ENCODE measurements around the gene FLCN.

The FLCN gene

DNA sequence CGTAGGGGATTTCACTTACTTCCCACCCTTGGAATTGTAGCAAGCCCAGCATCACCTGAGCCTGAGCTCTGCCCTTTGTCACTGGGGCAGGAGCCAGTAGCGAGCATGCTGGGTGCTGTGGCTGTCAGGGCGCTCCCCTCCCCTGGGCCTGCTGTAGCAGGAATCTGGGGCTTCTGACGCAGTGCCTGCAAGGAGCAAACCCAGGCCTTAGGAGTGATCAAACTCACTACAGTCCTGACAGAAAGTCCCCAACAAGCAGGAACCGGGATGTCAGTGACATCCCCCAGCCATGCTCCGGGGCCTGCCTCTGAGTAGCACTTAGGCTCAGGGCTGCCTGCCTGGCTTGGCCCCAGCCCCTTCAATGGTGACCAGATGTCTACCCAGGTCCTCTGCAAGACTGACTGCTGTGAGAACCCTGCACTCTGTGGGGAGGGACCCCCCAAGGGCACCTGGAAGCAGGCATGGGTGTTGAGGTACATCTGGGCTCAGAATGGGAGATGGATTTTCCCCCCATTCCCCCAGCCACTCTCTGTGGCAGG, 54.3 kb downstream of the FLCN start:
- DNase-seq, result no peak

GRCh38 chr17:17181666-17182597, 55.0 kb downstream of the FLCN start:
- DNase-seq, result no peak

GRCh38 chr17:17180741-17181525, 56.0 kb downstream of the FLCN start:
- DNase-seq, result no peak

DNA sequence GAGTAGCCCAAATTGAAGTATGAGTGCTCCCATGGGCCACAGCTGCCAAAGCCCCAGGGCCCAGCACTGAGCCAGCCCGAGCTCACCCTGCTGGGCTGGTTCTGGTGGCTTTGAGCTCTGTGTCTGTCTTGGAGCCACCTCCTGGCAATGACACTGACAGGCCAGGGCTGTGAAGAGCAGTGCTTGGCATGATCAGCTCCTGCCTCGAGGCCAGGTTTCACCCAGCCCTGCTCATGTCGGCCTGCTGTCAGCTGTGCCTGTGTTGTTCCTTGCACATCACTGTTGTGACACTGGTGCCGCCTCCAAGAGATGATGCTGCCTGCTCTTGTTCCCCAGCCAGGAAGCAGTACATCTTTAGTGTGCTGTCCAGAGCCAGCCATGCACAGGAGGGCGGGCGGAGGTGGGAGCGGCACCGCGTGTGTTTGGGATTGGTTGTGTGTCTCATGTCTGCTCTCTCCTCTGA, 56.8 kb downstream of the FLCN start:
- no peak for DNase-seq

- peak; percentile 71 for DNase-seq
Observed at GRCh38 chr17:17179371-17179827, 57.6 kb downstream of the FLCN start.

DNA sequence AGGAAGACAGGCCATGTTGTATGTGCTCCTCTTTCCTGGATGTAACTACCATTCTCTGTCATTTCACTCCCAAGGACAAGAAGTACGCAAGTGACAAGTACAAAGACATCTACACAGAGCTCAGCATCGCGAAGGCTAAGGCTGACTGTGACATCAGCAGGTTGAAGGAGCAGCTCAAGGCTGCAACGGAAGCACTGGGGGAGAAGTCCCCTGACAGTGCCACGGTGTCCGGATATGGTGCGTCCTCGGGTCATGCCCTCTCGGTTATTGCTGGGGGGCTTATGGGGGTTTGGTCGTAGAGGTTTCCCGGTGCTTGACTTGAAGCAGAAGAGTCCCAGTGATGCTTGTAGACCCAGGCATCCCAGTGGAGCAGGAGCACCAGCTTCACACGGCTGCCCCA, 59.8 kb downstream of the FLCN start:
- DNase-seq, result no peak

GRCh38 chr17:17176341-17176740, 60.6 kb downstream of the FLCN start:
- no peak for DNase-seq

DNA sequence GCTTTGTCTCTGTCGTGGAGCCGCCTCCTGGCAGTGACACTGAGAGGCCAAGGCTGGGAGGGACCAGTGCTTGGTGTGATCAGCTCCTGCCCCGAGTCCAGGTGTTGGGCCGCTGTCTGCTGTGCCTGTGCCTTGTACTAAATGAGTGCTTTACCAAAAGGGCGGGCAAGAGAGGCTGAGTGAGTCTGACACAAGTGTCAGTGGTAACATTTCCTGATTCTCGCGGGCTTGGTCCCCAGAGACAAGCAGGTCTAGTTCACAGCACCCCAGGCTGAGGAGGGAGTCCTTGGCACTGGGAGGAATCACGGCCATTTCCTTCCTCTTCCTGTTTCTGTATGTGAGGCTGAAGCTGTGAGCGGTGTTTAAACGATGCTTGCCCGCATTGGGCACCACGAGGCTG, 61.1 kb downstream of the FLCN start:
- DNase-seq, result no peak

GRCh38 chr17:17175340-17175739, 61.6 kb downstream of the FLCN start:
- no peak for DNase-seq

DNA sequence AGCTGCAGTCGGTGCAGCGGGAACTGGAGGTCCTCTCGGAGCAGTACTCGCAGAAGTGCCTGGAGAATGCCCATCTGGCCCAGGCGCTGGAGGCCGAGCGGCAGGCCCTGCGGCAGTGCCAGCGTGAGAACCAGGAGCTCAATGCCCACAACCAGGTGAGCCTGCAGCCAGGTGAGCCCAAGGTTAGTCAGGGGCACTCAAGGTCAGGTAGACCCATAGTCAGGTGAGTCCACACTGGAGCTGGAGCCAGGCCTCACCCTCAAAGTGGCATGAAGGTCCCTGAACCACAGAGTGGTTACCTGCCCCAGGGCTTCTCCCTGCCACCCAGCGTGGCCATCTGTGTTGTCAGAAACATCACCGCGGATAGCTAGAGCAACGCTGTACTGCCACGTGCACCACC, 63.0 kb downstream of the FLCN start:
- DNase-seq, result no peak

DNA sequence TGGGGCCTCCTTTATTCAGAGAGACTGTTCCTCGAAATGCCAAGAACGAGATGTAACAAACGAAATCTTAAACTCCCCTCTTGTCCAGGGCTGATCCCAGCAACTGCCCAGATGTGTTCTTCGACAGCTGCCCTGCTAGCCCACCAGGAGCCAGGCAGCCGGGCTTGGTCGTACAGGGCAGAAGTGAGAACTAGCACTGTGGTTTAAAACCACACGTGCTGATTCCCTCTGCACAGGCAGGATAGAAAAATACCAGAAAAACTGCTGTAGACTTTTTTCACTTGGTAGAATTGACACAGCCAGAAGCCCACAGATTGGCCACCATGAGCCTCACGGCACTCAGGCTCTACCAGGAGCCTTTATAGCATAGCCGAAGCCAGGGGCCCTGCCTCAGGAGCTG, 64.0 kb downstream of the FLCN start:
- DNase-seq, result no peak

DNA sequence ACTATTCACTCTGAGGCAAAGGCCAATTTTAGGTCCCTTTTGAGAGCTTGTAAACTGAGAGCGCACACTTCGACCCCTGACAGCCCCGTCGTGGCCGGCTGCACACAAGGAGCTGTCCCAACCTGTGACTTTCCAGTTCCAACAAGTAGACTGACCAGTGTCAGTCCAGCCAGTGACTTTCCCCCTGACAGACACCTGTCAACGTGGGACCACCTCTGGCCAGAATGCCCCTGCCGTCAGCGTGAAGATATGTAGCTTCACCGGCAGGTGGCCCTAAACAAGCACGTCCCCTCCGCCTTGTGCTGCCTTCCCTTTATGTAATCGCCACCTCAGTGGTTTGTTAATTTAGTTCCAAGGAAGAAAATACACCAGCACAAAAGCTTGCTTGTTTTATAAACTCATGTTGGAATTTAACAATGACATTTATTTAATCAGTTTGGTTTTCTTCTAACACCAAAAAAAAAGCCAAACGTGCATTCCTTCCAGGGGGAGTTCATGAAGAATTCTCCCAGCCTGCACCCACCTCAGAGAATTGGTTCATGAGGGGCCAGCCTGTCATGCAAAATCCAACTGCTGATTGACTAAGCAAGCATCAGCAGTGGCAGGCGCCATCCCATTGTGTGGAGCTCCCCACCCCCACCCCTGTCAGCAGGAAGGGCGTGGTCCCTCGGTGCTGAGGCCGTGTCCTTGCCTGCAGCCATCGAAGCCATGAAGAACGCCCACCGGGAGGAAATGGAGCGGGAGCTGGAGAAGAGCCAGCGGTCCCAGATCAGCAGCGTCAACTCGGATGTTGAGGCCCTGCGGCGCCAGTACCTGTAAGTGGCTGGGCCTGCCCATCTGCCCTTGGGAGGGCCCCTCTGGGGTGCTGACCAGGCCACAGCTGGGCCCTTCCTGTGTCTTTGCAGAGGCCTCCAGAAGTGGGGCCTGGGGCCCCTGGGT, 64.7 kb downstream of the FLCN start:
- no peak for DNase-seq

- no peak for DNase-seq
Observed at GRCh38 chr17:17171186-17171585, 65.8 kb downstream of the FLCN start.

GRCh38 chr17:17170346-17170985, 66.5 kb downstream of the FLCN start:
- DNase-seq, result no peak

- no peak for DNase-seq
Observed at GRCh38 chr17:17169396-17169795, 67.6 kb downstream of the FLCN start.

GRCh38 chr17:17168401-17168800, 68.6 kb downstream of the FLCN start:
- no peak for DNase-seq

DNA sequence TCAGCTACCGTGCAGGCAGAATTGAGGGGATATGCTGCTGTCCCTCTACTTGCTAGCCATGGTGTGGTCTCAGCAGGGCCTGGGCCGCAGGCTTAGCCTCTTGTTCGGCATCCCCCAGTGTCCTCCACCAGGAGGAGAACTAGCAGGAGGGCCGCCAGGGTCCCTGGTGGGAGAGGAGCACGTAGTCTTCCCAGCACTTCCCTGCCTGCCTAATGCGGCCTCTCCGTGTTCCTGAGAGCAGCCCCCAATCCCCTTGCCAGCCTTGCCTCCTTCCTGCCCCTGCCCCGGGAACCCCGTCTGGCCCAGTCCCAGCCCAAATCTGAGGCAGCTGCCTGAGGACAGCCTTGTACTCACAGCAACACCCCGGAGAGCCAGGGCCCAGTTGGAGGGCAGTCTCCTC, 69.0 kb downstream of the FLCN start:
- no peak for DNase-seq

DNA sequence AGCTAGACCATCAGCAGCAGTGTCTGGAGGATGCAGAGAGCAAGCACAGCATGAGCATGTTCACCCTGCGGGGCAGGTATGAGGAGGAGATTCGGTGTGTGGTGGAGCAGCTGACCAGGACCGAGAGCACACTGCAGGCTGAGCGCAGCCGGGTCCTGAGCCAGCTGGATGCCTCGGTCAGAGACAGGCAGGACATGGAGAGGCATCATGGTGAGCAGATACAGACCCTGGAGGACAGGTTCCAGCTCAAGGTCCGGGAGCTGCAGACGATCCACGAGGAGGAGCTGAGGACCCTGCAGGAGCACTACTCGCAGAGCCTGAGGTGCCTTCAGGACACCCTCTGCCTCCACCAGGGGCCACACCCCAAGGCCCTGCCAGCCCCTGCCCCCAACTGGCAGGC, 69.6 kb downstream of the FLCN start:
- DNase-seq, result no peak

DNA sequence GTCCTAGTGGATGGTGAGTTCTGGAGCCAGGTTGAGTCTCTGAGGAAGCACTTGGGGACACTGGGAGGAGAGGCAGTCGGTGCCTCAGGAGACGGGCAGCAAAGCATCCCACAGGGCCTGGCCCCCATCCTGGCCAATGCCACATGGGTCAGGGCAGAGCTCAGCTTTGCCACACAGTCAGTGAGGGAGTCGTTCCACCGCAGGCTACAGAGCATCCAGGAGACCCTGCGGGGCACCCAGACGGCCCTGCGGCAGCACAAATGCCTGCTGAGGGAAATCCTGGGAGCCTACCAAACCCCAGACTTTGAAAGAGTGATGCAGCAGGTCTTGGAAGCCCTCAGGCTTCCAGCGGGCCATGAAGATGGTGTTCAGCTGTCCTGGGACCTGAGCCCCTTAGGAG, 70.5 kb downstream of the FLCN start:
- no peak for DNase-seq

DNA sequence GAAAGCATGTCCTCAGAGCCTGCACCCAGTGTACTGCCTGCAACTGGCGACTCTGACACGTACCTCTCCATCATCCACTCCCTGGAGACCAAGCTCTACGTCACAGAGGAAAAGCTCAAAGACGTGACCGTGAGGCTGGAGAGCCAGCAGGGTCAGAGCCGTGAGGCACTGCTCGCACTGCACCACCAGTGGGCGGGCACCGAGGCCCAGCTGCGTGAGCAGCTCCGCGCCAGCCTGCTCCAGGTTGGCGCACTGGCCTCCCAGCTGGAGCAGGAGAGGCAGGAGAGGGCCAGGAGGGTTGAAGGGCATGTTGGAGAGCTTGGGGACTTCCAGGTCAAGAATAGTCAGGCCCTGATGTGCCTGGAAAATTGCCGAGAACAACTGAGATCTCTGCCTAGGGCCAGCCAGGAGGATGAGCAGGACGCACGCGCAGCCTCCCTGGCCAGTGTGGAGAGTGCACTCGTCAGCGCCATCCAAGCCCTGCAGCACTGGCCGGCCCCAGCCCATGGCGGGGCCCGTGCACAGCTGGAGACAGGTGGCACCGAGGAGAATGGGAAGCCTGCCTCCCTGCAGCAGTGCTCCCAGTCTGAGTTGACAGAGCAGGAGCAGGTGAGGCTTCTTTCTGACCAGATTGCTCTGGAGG, 71.2 kb downstream of the FLCN start:
- no peak for DNase-seq

DNA sequence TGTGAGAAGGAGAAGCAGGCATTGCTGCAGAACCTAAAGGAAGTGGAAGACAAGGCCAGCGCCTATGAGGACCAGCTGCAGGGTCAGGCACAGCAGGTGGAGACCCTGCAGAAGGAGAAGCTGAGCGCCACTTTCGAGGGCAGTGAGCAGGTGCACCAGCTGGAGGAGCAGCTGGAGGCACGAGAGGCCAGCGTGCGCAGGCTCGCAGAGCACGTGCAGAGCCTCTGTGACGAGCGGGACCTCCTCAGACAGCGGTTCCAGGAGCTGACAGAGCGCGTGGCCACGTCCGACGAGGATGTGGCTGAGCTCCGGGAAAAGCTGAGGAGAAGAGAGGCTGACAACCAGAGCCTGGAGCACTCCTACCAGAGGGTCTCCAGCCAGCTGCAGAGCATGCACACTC, 72.3 kb downstream of the FLCN start:
- no peak for DNase-seq
